ENCODE data around the gene UGT3A2.
"Not testable (repeated sequence)": the region's sequence is repeated elsewhere in the genome, so short reads cannot be mapped to it uniquely, and the experiment has no call there.

The UGT3A2 gene

GRCh38 chr5:36049949-36050348 lies 16.7 kb downstream of the UGT3A2 start:
- DNase-seq, result no peak

DNA sequence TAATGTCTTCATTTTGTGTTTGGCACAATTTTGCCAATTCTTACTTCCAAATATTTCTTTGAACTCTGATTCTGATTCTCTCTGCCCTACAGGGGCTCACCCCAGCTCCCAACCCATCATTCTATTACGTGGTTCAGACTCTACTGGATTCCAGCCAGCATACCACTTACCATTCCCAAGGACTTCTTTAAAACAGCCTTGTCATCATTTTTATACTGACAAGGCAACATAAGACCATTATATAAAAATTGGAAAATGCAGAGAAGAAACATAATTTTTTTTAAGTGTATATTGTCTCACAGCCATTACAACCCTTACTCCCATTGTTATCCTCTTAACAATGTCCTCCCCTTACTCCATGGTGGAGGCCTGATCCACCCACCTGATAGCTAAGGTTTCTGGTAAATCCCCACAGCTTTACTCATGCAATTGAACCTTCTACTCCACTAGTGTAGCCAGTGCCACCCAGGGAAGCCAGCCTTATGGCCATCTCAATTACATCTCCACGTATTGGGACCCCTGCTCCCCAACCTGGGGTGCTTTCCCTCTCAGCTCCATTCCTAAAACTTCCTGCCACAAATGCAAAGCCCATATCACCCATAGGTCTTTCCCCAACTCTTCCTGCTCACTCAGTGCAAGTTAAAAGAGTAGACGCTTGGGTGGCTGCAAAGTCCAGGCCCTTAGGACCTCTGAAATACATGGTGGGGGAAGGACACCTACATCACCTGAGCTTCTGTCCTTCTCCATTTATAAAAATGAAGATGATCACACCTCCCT lies 19.1 kb downstream of the UGT3A2 start:
- no peak for DNase-seq

GRCh38 chr5:36045895-36046294 lies 20.8 kb downstream of the UGT3A2 start:
- no peak for DNase-seq

GRCh38 chr5:36041537-36041845 lies 25.2 kb downstream of the UGT3A2 start:
- DNase-seq, result no peak

DNA sequence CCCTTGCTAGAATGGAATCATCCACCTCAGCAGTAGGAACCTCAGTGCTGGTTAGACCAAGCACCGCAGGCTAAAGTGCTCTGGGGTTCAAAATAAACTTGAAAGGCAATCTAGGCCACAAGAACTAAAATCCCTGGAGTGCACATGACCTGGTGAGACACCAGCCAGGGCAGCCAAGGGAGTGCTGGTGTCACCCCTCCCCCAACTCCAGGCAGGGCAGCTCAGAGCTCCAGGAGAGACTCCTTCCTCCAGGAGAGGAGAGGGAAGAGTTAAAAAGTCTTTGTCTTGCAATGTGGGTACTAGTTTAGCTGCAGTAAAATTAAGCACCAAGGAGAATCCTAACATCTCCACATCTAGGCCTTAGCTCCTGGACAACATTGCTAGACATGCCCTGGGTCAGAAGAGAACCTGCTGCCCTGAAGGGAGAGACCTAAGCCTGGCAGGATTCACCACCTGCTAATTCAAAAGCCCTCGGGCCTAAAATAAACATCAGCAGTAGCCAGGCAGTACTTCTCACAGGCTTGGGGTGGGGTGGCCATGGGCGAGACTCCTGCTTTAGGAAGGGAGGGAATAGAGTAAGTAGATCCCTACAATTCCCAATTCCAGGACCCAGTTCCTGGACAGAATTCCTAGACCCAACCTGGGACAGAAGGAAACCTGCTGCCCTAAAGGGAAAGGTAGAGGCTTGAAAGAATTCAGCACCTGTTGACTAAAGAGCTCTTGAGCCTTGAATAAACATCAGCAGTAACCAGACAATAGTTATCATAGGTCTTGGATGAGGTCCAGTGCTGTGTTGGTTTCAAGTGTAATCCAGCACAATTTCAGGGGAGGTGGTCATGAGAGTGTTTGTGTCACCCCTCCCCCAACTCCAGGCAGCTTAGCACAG lies 25.8 kb downstream of the UGT3A2 start:
- no peak for DNase-seq

DNA sequence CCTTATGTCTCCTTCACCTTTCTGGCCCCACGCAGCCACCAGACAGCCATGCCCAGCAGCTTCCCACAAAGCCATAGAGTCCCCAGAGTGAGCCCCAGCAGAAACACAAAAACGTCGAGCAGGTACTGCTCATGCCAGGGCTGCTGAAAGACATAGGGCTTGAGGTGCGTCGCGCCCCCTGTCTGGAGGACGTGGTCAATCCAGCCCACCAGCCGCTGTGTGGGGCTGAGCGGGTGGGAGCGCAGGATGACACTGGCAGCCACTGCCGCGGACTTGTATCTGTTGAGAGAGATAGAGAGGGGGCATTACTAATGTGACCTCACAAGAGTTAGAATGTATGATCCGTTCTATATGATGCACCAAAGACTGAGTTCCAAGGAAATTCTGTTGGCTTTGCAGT lies 31.0 kb downstream of the UGT3A2 start:
- DNase-seq, result no peak

DNA sequence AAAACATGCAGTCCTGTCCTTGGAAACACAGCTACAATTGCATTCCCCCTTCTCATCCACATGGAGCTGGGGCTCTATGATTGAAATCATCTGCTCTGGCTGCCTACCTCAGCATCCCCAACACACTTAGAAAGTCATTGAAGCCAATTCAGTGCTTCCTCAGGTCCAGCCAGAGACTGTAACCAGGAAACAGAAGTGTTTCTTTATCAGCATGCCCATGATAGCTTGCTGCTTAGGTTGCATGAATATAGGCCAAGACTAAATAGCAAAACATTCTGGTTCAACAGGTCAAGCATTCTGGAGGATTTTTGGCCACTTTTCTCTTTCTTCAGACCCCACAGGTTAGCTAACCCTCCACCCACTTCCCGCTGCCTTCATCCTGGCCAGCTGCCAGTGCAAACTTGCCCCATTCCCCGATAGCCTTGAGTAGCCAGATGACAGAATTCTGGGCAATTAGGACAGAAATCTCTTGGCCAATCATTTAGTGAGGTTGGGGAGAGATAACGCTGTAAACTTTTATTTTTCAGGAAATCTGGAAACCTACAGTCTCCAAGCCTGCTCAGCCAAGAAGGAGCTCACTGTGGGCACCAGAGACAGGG lies 32.0 kb downstream of the UGT3A2 start:
- DNase-seq, result not testable (repeated sequence)

DNA sequence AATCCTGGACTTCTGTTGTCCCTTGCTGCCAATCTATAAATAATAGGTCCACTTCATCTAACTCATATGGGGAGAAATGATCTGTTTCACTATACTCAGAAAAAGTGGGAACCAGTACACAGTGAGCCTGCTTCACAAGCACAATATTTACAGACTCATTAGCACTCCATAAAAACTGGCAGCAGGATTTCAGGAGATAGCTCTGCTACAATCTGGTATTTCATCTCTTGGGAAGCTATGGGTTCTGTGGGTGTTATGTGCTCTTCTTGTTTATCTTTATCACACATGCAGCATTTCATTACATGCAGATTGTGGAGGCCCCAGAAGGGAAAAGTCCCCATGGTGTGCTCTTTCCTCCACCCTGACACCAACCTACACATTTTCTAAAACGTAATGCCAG lies 33.2 kb downstream of the UGT3A2 start:
- DNase-seq, result no peak

DNA sequence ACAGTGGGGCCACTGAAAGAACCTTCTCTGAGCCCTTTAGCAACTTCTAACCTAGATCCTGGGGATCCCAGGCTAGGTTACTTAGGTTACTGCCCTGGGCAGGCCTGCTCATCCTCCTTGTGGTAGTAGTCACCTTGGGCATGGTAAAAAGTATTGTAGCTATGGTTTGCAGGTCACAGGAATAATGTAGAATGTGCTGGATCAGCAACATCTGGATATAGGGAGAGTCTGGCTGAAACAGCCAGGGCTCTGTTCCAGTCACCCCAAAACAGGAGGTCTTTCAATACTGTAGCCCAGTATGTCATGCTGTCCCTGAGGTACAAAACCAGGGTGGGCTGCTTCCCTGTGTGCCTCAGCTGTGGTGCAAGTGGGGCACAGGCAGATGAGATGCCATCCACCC lies 33.6 kb downstream of the UGT3A2 start:
- DNase-seq, result no peak

DNA sequence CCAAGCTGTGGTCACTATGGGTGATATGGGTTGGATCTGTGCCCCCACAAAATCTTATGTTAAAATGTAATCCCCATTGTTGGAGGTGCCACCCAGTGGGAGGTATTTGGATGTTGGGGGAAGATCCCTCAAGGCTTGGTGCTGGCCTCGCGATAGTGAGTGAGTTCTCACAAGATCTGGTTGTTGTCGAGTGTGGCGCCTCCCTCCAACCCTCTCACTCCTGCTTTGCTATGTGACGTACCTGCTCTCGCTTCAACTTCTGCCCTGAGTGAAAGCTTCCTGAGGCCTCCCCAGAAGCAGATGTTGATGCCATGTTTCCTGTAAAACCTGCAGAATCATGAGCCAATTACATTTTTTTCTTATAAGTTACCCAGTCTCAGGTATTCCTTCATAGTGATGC lies 35.5 kb downstream of the UGT3A2 start:
- DNase-seq, result no peak

- DNase-seq, result no peak
These were observed 36.8 kb downstream of the UGT3A2 start for GRCh38 chr5:36029914-36030313.

- DNase-seq, result no peak
These were observed 37.7 kb downstream of the UGT3A2 start for GRCh38 chr5:36028816-36029465.

GRCh38 chr5:36027711-36028110 lies 39.0 kb downstream of the UGT3A2 start:
- no peak for DNase-seq

GRCh38 chr5:36026706-36027465 lies 39.8 kb downstream of the UGT3A2 start:
- no peak for DNase-seq

GRCh38 chr5:36022246-36022645 lies 44.4 kb downstream of the UGT3A2 start:
- not testable (repeated sequence) for DNase-seq

- not testable (repeated sequence) for DNase-seq
These were observed 47.1 kb downstream of the UGT3A2 start for GRCh38 chr5:36019584-36019983.

- DNase-seq, result no peak
These were observed 49.1 kb downstream of the UGT3A2 start for GRCh38 chr5:36017622-36018021.

GRCh38 chr5:36017004-36017403 lies 49.7 kb downstream of the UGT3A2 start:
- DNase-seq, result no peak

GRCh38 chr5:36013182-36013581 lies 53.5 kb downstream of the UGT3A2 start:
- DNase-seq, result no peak

DNA sequence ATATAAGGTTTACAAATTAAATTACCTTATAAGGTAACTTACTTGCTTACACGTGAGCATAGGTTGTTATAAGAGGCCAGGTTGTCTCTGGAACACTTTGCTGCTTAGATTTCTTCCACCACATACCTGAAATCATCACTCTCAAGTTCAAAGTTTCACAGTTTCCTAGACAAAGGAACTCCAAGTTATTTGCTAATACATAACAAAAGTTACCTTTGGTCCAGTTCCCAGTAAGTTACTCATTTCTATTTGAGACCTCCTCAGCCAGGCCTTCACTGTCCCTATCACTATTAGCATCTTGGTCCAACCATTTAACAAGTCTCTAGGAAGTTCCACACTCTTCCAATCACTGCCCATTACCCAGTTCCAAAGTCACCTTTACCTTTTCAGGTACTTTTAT lies 57.0 kb downstream of the UGT3A2 start:
- no peak for DNase-seq

GRCh38 chr5:36007366-36007765 lies 59.3 kb downstream of the UGT3A2 start:
- DNase-seq, result no peak

DNA sequence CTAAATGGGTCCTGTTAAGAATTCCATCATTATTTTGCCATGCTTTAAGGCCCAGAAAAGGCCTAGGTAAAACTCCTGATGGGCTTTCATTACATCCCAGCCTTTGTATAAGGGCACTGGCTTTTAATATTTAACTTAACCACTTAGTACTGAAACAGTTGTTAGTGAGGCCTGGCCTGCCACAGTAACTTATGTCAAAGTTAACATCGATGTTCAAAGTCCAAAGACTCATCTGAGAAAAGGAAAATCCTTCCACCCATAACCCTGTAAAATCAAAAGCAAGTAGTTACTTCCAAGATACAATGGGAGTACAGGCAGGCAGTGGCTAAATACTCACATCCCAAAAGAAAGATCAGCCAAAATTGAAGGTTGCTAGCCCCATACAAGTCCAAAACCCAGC lies 60.5 kb downstream of the UGT3A2 start:
- DNase-seq, result no peak

DNA sequence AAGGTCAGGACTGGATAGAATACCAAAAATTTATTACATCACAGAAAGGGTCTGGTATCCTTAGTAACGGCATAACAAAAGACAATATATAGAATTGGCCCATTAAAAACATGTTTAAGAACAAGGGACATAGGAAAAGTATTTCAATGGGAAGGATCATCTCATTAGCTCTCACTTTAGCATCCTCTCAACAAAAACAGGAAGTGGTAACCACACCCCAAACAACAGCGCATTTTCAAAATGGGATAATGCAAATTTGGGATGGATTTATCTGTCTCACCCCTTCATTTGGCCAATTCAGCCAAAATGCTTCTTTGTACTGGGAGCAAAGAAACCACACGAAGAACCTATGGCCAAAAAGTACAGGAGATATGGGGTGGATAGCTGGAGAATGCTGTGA lies 65.7 kb downstream of the UGT3A2 start:
- no peak for DNase-seq
